T1000 (cell line): ENCODE measurements around the gene FBXW5.
A peak's percentile ranks its signal among the peaks of the same experiment; 100 is the strongest.

Experiments used
- DNase-seq: peaks from one replicate; lab custom pipeline; 2025; ENCODE audit warnings: mixed read lengths; lab: John Stamatoyannopoulos, UW

Gene FBXW5

GRCh38 chr9:136978073-136978864, 33.7 kb upstream of the FBXW5 start:
- peak; percentile 33 for DNase-seq

- DNase-seq, result no peak
These were observed 33.1 kb upstream of the FBXW5 start for GRCh38 chr9:136977649-136978072.

- no peak for DNase-seq
These were observed 32.7 kb upstream of the FBXW5 start, which contains the start of gene PTGDS for GRCh38 chr9:136977223-136977622. Gene PTGDS, plus strand, starts transcription at chr9:136977504. Its CDS starts 75 bp downstream, at chr9:136977579.

GRCh38 chr9:136975644-136976043, 31.1 kb upstream of the FBXW5 start:
- DNase-seq, result no peak

- no peak for DNase-seq
These were observed 30.4 kb upstream of the FBXW5 start for GRCh38 chr9:136974817-136975535.

GRCh38 chr9:136973618-136974617, 29.4 kb upstream of the FBXW5 start:
- DNase-seq, result no peak

GRCh38 chr9:136972743-136973142, 28.2 kb upstream of the FBXW5 start:
- DNase-seq, result no peak

GRCh38 chr9:136972335-136972734, 27.8 kb upstream of the FBXW5 start:
- no peak for DNase-seq

- DNase-seq, result no peak
These were observed 27.2 kb upstream of the FBXW5 start for GRCh38 chr9:136971746-136972145.

- no peak for DNase-seq
These were observed 25.8 kb upstream of the FBXW5 start for GRCh38 chr9:136970361-136970760.

- no peak for DNase-seq
These were observed 25.2 kb upstream of the FBXW5 start for GRCh38 chr9:136969774-136970173.

- no peak for DNase-seq
These were observed 24.6 kb upstream of the FBXW5 start for GRCh38 chr9:136969150-136969549.

- DNase-seq, result no peak
These were observed 24.0 kb upstream of the FBXW5 start for GRCh38 chr9:136968333-136969127.

- no peak for DNase-seq
These were observed 21.4 kb upstream of the FBXW5 start for GRCh38 chr9:136965771-136966484.

GRCh38 chr9:136964833-136965422, 20.4 kb upstream of the FBXW5 start:
- DNase-seq, result no peak

- DNase-seq, result no peak
These were observed 19.7 kb upstream of the FBXW5 start for GRCh38 chr9:136964171-136964689.

GRCh38 chr9:136963751-136964150, 19.2 kb upstream of the FBXW5 start:
- no peak for DNase-seq

GRCh38 chr9:136963341-136963740, 18.8 kb upstream of the FBXW5 start:
- no peak for DNase-seq

- no peak for DNase-seq
These were observed 18.2 kb upstream of the FBXW5 start for GRCh38 chr9:136962701-136963248.

- no peak for DNase-seq
These were observed 17.6 kb upstream of the FBXW5 start for GRCh38 chr9:136962163-136962562.
